DND-41 (cell line): ENCODE data around the gene PCNX2.
"Not testable (repeated sequence)": the region's sequence is repeated elsewhere in the genome, so short reads cannot be mapped to it uniquely, and the experiment has no call there.

Source experiments
- ATAC-seq: fragments of 200-7000 bp; cut with Tn5 transposase; 3 replicates; pipeline ENCODE4 v1.9.1; 2021; ENCODE audit warnings: low read depth; ENCODE audit not compliant: insufficient read depth
- DNase-seq: peaks from one replicate; pipeline ENCODE4 v3.0.0-alpha.2; 2020
- H2AFZ ChIP-seq: 2 replicates; pipeline ENCODE4 v1.6.0; 2012; ENCODE audit warnings: low read depth, low read length
- H3K27ac ChIP-seq: 2 replicates; pipeline ENCODE4 v1.5.1; 2012; ENCODE audit warnings: low read length, inconsistent platforms
- H3K27me3 ChIP-seq: fragments of 200-600 bp; sonication (generic); 2 replicates; pipeline ENCODE4 v1.6.0; 2012; ENCODE audit warnings: low read length, mild to moderate bottlenecking, inconsistent platforms; ENCODE audit not compliant: insufficient read depth, poor library complexity
- H3K36me3 ChIP-seq: 2 replicates; pipeline ENCODE4 v1.5.1; 2012; ENCODE audit warnings: low read length, inconsistent platforms; ENCODE audit not compliant: insufficient read depth
- H3K4me1 ChIP-seq: 2 replicates; pipeline ENCODE4 v1.5.1; 2012; ENCODE audit warnings: mild to moderate bottlenecking, low read length; ENCODE audit not compliant: insufficient read depth
- H3K4me2 ChIP-seq: 2 replicates; pipeline ENCODE4 v1.6.0; 2012; ENCODE audit warnings: mild to moderate bottlenecking, moderate library complexity, low read length, inconsistent platforms; ENCODE audit not compliant: insufficient read depth
- H3K4me3 ChIP-seq, 2 experiments: fragments of 200-600 bp in 1 of 2; shearing (Covaris generic) in 1 of 2; 2 replicates each; pipeline ENCODE4 v1.5.1; 2012 to 2016; ENCODE audit warnings: inconsistent platforms in 2 of 2, low read length in 2 of 2, mild to moderate bottlenecking in 2 of 2, low read depth in 1 of 2, moderate library complexity in 1 of 2
- H3K79me2 ChIP-seq: 2 replicates; pipeline ENCODE4 v1.6.0; 2012; ENCODE audit warnings: low read length, inconsistent platforms; ENCODE audit not compliant: insufficient read depth
- H3K9ac ChIP-seq: 2 replicates; pipeline ENCODE4 v1.6.0; 2012; ENCODE audit warnings: low read depth, mild to moderate bottlenecking, inconsistent platforms, low read length, moderate library complexity
- H3K9me3 ChIP-seq: 2 replicates; pipeline ENCODE4 v1.5.1; 2012; ENCODE audit warnings: low read length, moderate library complexity, mild to moderate bottlenecking, inconsistent platforms; ENCODE audit not compliant: insufficient read depth, severe bottlenecking
- H4K20me1 ChIP-seq: 2 replicates; pipeline ENCODE4 v1.6.0; 2012; ENCODE audit warnings: low read length; ENCODE audit not compliant: insufficient read depth
- CTCF ChIP-seq: IDR thresholded peaks from 2 replicates; pipeline ENCODE4 v1.5.1; 2012; ENCODE audit warnings: borderline replicate concordance, low read length, moderate library complexity, mild to moderate bottlenecking; ENCODE audit not compliant: poor library complexity, severe bottlenecking; ENCODE audit errors: extremely low read depth
- EZH2 ChIP-seq: IDR thresholded peaks from 3 replicates; pipeline ENCODE4 v1.6.1; 2012; ENCODE audit warnings: borderline replicate concordance, low read depth, mild to moderate bottlenecking, moderate library complexity, low read length, inconsistent platforms; ENCODE audit not compliant: severe bottlenecking

The PCNX2 gene

GRCh38 chr1:233183226-233184020 lies 112.1 kb downstream of the PCNX2 start:
- Histone ChIP-seq H3K9ac (no peak overlapping the region), H3K27ac (no peak overlapping the region), H3K4me1 (peaks cover 21% of the 10 kb centered on the region), H4K20me1 (no peaks in the 10 kb centered on the region), H3K27me3 (no peaks in the 10 kb centered on the region), H3K79me2 (no peaks in the 10 kb centered on the region), H3K4me3 (no peak overlapping the region), H3K4me2 (no peak overlapping the region), H2AFZ (no peak overlapping the region), H3K36me3 (peaks cover 10% of the 10 kb centered on the region; the same call in 1 of the 2 replicates), H3K9me3 (peaks cover under 1% of the 10 kb centered on the region)
- TF ChIP-seq EZH2 (no peak), CTCF (no peak)
- DNase-seq (no peak), ATAC-seq (no peak)

- H3K4me2 ChIP-seq: no peak overlapping the region
- peaks cover 21% of the 10 kb centered on the region for H3K4me1 ChIP-seq
- TF ChIP-seq CTCF (no peak), EZH2 (no peak)
- H2AFZ ChIP-seq: no peak overlapping the region
- H3K27me3 ChIP-seq: no peaks in the 10 kb centered on the region
- H3K4me3 ChIP-seq: no peak overlapping the region
- no peak overlapping the region for H3K27ac ChIP-seq
- H3K36me3 ChIP-seq: peaks cover 18% of the 10 kb centered on the region
- H3K9me3 ChIP-seq: peaks cover 8% of the 10 kb centered on the region
- H4K20me1 ChIP-seq: no peaks in the 10 kb centered on the region
- H3K79me2 ChIP-seq: no peaks in the 10 kb centered on the region
- DNase-seq (no peak), ATAC-seq (no peak)
- H3K9ac ChIP-seq: no peak overlapping the region
Observed at GRCh38 chr1:233182587-233182986, 112.9 kb downstream of the PCNX2 start.

- peak; percentile 39; the same call in 1 of the 3 replicates for ATAC-seq
- peaks cover 21% of the 10 kb centered on the region for H3K4me1 ChIP-seq
- no peaks in the 10 kb centered on the region for H3K27me3 ChIP-seq
- H3K9me3 ChIP-seq: peaks cover 10% of the 10 kb centered on the region
- H3K27ac ChIP-seq: peak overlapping the region; percentile 14; the same call in 1 of the 2 replicates
- H4K20me1 ChIP-seq: no peaks in the 10 kb centered on the region
- DNase-seq: no peak
- H2AFZ ChIP-seq: no peak overlapping the region
- H3K9ac ChIP-seq: no peak overlapping the region
- peaks cover 32% of the 10 kb centered on the region for H3K36me3 ChIP-seq
- H3K79me2 ChIP-seq: no peaks in the 10 kb centered on the region
- TF ChIP-seq CTCF (no peak), EZH2 (no peak)
- H3K4me2 ChIP-seq: no peak overlapping the region
- H3K4me3 ChIP-seq: no peak overlapping the region
Observed at GRCh38 chr1:233180641-233181364, 114.7 kb downstream of the PCNX2 start.

GRCh38 chr1:233179638-233180037 lies 115.9 kb downstream of the PCNX2 start:
- Histone ChIP-seq H3K4me1 (peaks cover 21% of the 10 kb centered on the region), H3K9me3 (peaks cover 10% of the 10 kb centered on the region), H3K27ac (peak overlapping the region; percentile 34; the same call in 1 of the 2 replicates), H3K36me3 (peaks cover 38% of the 10 kb centered on the region)
- not testable (repeated sequence) for H3K79me2 ChIP-seq, H2AFZ ChIP-seq, H3K9ac ChIP-seq, ATAC-seq, H4K20me1 ChIP-seq, H3K27me3 ChIP-seq, H3K4me2 ChIP-seq, H3K4me3 ChIP-seq
- DNase-seq: peak; percentile 28
